GM12864 (cell line): ENCODE measurements around the gene ATP5F1D.

Experiments used
- DNase-seq: peaks from one replicate; pipeline ENCODE4 v3.0.0-alpha.2; 2011; ENCODE audit warnings: low read depth
- H3K4me3 ChIP-seq: 2 replicates; pipeline ENCODE4 v1.5.1; 2011; ENCODE audit warnings: mild to moderate bottlenecking, low read depth, low read length, control low read depth
- TF ChIP-seq, protein P1 (sequence below): IDR thresholded peaks from 2 replicates; pipeline ENCODE4 v1.5.1; 2011; ENCODE audit warnings: low read depth, mild to moderate bottlenecking, moderate library complexity, low read length, control low read depth, inconsistent platforms; ENCODE audit errors: missing control alignments

ATP5F1D gene

DNA sequence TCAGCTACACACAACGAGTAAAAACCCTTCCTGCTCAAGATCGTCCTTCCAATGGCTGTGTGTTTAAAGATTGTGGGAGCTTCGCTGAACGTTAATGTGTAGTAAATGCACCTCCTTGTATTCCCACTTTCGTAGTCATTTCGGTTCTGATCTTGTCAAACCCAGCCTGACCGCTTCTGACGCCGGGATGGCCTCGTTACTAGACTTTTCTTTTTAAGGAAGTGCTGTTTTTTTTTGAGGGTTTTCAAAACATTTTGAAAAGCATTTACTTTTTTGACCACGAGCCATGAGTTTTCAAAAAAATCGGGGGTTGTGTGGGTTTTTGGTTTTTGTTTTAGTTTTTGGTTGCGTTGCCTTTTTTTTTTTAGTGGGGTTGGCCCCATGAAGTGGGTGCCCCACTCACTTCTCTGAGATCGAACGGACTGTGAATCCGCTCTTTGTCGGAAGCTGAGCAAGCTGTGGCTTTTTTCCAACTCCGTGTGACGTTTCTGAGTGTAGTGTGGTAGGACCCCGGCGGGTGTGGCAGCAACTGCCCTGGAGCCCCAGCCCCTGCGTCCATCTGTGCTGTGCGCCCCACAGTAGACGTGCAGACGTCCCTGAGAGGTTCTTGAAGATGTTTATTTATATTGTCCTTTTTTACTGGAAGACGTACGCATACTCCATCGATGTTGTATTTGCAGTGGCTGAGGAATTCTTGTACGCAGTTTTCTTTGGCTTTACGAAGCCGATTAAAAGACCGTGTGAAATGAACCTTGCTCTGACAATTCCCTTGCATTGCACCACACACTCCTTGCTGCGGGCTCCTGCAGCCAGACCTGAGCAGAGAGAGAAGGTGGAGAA is 31.1 kb downstream of the ATP5F1D start:
- no peak overlapping the region for H3K4me3 ChIP-seq
- no peak for DNase-seq
- TF ChIP-seq, protein P1, sequence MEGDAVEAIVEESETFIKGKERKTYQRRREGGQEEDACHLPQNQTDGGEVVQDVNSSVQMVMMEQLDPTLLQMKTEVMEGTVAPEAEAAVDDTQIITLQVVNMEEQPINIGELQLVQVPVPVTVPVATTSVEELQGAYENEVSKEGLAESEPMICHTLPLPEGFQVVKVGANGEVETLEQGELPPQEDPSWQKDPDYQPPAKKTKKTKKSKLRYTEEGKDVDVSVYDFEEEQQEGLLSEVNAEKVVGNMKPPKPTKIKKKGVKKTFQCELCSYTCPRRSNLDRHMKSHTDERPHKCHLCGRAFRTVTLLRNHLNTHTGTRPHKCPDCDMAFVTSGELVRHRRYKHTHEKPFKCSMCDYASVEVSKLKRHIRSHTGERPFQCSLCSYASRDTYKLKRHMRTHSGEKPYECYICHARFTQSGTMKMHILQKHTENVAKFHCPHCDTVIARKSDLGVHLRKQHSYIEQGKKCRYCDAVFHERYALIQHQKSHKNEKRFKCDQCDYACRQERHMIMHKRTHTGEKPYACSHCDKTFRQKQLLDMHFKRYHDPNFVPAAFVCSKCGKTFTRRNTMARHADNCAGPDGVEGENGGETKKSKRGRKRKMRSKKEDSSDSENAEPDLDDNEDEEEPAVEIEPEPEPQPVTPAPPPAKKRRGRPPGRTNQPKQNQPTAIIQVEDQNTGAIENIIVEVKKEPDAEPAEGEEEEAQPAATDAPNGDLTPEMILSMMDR = no peak

DNA sequence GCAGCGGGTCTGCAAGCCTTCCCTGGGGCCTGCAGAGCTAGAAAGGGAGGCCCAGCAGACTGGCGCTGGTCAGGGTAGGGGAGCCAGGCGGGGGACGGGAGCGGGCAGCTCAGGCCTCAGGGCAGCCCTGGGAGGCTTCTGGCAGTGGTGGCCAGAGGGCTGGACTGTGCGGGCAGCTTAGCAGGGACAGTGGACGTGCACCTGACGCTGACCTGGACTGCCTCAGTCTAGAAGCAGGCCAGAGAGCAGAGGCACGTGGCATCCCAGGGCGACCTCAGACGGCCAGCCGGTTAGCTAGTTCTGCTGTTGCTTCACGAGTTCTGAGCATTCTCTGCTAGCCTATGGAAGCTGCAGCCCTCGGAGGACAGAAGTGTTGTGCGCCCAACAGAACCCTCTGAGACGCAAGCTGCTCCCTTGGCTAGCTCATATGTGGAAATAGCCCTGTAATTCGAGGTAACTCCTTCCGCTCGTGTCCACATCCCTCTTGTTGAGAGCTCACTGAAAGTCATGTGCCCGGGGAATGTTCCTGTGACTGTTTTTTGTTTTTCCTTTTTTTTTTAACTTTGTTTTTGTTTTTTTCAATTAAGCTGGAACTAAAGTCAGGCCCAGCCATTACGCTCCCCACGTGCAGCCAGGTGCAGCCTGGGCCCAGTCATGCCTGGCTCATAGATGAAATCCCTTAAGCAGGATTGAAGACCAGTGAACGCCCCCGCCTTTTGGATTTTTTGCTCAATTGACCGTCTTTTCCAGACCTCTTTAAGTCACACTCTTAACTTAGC is 31.9 kb downstream of the ATP5F1D start:
- H3K4me3 ChIP-seq = no peak overlapping the region
- no peak for DNase-seq
- TF ChIP-seq, protein P1 = no peak

DNA sequence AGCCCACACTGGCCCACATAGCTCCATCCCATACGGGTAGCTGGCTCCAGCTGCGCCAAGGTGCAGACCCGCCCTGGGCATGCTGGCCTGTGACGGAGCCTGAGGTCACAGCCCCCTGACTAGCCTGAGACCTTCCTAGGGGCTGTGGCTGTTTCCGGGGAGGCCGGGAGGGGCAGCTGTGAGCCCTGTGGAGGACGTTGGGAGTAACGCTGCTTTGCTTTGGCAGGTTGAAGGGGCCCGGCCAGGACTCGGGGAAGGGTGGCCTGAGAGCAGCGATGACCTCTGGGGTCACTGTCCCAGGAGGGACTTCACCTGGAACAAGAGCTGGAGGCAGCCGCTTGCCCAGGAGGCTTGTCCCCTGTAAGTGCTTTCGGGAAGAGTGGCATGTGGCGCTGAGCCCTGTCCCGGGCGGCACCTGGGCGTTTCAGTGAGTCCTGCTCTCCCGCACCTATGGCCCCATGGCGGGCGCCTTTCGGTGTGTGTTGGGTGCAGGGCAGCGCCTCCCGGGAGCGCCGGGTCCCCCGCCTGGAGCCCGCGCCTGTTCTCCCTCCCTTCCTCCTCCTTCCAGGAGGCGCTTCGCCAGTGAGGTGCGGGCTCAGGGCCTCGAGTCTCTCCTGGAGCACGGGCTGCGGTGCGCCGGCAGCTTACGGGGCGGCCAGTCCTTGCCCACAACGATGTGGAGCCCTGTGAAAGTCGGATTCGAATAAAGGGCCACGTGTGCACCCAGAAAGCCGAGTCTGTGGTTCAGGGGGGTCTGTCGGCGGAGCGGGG is 32.7 kb downstream of the ATP5F1D start:
- TF ChIP-seq, protein P1 = no peak
- no peak for DNase-seq
- peak overlapping the region; percentile 49 for H3K4me3 ChIP-seq

DNA sequence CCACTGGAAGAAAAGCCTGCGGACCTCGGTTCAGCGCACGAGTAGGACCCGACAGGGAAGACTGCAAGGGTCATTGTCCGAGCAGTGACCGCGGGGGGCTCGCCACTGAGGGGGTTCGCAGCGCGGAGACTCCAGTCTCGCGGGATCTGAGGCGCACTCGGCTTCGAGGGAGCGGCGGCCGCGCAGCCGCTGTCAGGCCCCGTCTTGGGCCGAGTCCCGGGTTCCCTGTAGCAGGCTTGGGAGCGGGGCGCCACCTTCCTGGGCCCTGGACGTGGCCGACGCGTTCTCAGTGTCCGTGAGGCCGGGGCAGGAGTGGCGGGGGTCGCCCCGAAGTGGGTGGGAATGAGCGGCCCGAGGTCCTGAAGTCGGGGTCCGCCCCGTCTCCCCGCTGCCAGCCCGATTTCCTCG is 33.3 kb downstream of the ATP5F1D start:
- no peak for DNase-seq
- TF ChIP-seq, protein P1 = no peak
- H3K4me3 ChIP-seq = peak overlapping the region; percentile 49

DNA sequence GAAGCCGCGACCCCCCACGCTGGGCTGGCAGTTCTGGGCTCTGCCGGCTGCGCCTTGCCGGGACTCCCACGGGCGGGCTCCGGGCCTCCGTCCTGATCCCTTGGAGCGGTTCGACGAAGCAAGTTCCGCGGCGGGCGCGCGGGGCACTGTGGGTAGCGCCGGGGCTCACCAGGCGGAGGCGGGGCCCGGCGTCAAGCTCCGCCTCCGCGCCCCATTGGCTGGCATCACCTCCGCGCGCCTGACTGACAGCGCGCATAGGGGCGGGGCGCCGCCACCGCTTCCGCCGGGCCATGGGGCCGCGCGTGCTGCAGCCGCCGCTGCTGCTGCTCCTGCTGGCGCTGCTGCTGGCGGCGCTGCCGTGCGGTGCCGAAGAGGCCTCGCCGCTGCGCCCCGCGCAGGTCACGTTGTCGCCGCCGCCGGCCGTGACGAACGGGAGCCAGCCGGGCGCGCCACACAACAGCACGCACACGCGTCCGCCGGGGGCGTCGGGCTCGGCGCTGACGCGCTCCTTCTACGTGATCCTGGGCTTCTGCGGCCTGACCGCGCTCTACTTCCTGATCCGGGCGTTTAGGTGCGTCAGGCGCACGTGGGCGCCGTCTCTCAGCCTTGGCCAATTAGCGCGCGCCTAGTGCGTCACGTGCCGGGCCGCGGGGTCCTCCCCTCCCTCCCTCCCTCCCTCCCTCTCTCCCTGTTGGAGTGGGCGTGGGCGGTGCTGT is 33.9 kb downstream of the ATP5F1D start, which contains the start of gene FAM174C:
Gene FAM174C (plus strand): TSS at position 271 of the 716 bp plus-strand sequence. CDS start 20 bp downstream, at position 291.
- TF ChIP-seq, protein P1 = no peak
- peak within 1 kb of the TSS; percentile 75 for H3K4me3 ChIP-seq
- peak; percentile 95 for DNase-seq

DNA sequence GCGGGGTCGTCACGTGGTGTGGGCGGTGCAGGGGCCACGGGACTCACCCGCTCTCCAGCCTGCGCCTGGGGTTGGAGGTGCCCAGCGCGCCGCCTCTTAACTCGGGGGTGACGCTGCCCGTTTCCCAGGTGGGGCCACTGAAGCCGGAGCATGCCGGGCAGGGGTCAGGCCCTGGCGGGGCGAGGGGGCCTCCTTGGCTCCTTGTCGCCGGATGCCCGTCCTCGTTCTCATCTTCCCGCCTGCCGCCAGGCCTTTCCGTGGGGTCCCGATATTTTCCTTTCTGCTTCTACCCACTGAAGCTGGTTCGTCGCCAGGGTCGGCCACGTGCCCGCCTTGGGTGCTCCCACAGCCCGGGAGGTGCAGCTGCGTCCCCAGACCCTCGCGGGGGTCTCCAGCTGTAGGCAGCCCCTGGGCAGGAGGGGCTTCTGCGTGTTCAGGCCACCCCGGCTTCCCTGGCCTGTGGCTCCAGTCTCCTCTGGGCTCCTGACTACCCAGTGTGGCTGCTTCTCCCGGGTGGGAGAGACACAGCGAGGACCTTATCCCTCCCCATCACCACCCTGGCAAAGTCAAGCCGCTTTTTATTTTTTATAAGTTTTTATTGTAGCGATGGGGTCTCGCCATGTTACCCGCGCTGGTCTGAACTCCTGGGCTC is 34.6 kb downstream of the ATP5F1D start:
- TF ChIP-seq, protein P1 = no peak
- no peak for DNase-seq
- peak overlapping the region; percentile 75 for H3K4me3 ChIP-seq
